Aorta (tissue), 5 donors: Measurements from ENCODE around the gene SMU1. TPM values are rescaled to one million over a fixed set of nuclear protein-coding genes. Genes with fewer than 3 reads are reported as not detected.

Experiments used
- ATAC-seq: fragments of 200-7000 bp; cut with Tn5 transposase; one replicate; pipeline ENCODE4 v1.9.1; 2022; ENCODE audit warnings: moderate library complexity; ENCODE audit not compliant: low FRiP score
- DNase-seq, 2 donors: peaks; one replicate each; pipeline ENCODE4 v3.0.0-alpha.2; 2020
- H3K27ac ChIP-seq, 2 donors: one replicate each; pipeline ENCODE4 v1.5.1; 2013; ENCODE audit warnings: low read length in 2 of 2, mild to moderate bottlenecking in 2 of 2, moderate library complexity in 2 of 2, control low read depth in 1 of 2, inconsistent platforms in 1 of 2, low read depth in 1 of 2
- H3K27me3 ChIP-seq, 2 donors: one replicate each; pipeline ENCODE4 v1.6.1; 2013; ENCODE audit warnings: control low read depth in 1 of 2, low read length in 1 of 2, mild to moderate bottlenecking in 1 of 2, moderate library complexity in 1 of 2; ENCODE audit not compliant: insufficient read depth in 2 of 2, control insufficient read depth in 1 of 2
- H3K36me3 ChIP-seq, 2 donors: one replicate each; pipeline ENCODE4 v1.6.1; 2013; ENCODE audit warnings: control low read depth in 1 of 2, low read length in 1 of 2, mild to moderate bottlenecking in 1 of 2; ENCODE audit not compliant: insufficient read depth in 2 of 2, control insufficient read depth in 1 of 2
- H3K4me1 ChIP-seq, 2 donors: one replicate each; pipeline ENCODE4 v1.6.1; 2013; ENCODE audit warnings: low read length in 2 of 2, control low read depth in 1 of 2, mild to moderate bottlenecking in 1 of 2, moderate library complexity in 1 of 2; ENCODE audit not compliant: insufficient read depth in 2 of 2, control insufficient read depth in 1 of 2
- H3K4me3 ChIP-seq, 2 donors: one replicate each; pipeline ENCODE4 v1.5.1; 2013; ENCODE audit warnings: low read length in 2 of 2, control low read depth in 1 of 2, mild to moderate bottlenecking in 1 of 2
- H3K9me3 ChIP-seq: one replicate; pipeline ENCODE4 v1.6.1; 2013; ENCODE audit warnings: mild to moderate bottlenecking, low read length; ENCODE audit not compliant: control insufficient read depth
- WGBS, 2 donors: extraction: QIAGEN DNeasy Blood & Tissue Kit; methylation state at CpG; one replicate each; pipeline ENCODE4 v1.1.7; 2013; 5-methylcytosine and 5-hydroxymethylcytosine counted together
- intact Hi-C, 2 donors: fragments of 100-400 bp; cut with DNase I; formaldehyde crosslinking; loops; one replicate each; pipeline versions ENCODE4 v1.14.2 to v1.15.0; 2022
- polyA plus RNA-seq, 2 donors: library from polyadenylated mRNA; stranded (reverse); fragments of 200-250 nt; gene quantifications; one replicate each; pipeline ENCODE4 v1.2.3, GENCODE V29; 2013
- total RNA-seq, 2 donors: library from RNA; stranded (reverse); fragmentation: NEBNext Ultra II Directional; extraction: Animal tissue kit (Norgen Biotek cat#: 25700); gene quantifications; one replicate each; pipeline ENCODE4 v1.2.1, GENCODE V29; 2021
- donor health status: healthy with polysubstance abuse.
- donor health status: Bipolar disorder and iron deficiency.
- donor health status: DM: no; HTN: no; CAD: no.
- donor health status: DM: no; HTN: no; CAD: no.
- donor health status: DM: yes; HTN: yes; CAD: no.

SMU1 gene
- total and polyA plus RNA-seq, 4 donors: 8.3 to 18.7 (median 12.1) TPM

DNA sequence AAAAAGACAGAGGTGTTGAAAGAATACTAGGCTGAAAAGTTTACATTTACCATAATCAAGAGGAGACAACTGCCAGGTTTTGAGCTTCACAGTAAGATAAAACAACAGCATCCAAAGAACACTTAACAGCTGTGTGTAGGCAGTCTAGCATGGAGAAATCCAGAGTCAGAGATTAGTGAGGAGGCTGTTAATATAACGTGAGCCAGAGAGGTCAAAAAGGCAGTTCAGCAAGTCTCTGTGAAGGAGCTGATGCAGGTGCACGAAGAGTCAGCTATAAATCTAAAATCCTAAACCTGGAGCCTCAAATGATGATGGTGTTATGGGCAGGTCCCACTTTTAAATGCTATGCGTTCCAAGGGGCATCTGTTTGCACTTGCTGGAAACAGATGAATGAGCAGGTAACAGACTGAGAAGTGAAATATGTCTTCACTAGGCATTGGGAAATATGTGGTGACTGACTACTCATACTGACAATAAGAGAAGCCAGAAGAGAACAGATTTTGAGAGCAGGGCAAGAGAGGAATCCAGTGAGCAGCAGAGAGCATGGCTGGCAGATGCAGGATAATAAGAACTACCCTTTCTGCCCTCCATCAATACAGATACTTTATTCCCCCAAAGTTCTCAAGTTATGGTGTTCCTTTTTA, 83.8 kb downstream of the SMU1 start:
- DNase-seq (no peak), ATAC-seq (no peak)
- WGBS, 2 donors: 70 to 80% methylated on average over 3 of the region's 3 CpGs
- Histone ChIP-seq H3K4me3 (no peak overlapping the region), H3K27me3 (no peaks in the 10 kb centered on the region), H3K36me3 (peaks cover 0 to 6% of the 10 kb centered on the region in 2 donors), H3K27ac (no peak overlapping the region), H3K4me1 (no peaks in the 10 kb centered on the region), H3K9me3 (no peaks in the 10 kb centered on the region)
- intact Hi-C loops: no loop called here

- 57 to 61% methylated on average over 6 of the region's 6 CpGs for WGBS, 2 donors
- Histone ChIP-seq H3K4me1 (no peaks in the 10 kb centered on the region), H3K4me3 (no peak overlapping the region), H3K27me3 (no peaks in the 10 kb centered on the region), H3K27ac (no peak overlapping the region), H3K36me3 (peaks cover 0 to 11% of the 10 kb centered on the region in 2 donors), H3K9me3 (no peaks in the 10 kb centered on the region)
- no peak for DNase-seq
- intact Hi-C loops: no loop called here
- ATAC-seq: no peak
Observed at GRCh38 chr9:32991897-32992594, 84.4 kb downstream of the SMU1 start.

Other genes with a start within 250 kb of the SMU1 start
- gene APTX, start 75.0 kb downstream of the SMU1 start, total RNA-seq: 10 to 100 TPM; 20.8 to 24.1 TPM
- 10 to 100 TPM; 32.0 to 34.9 TPM for gene APTX, start 75.0 kb downstream of the SMU1 start, polyA plus RNA-seq
- gene DNAJA1, start 51.4 kb downstream of the SMU1 start, total RNA-seq: 100 to 1,000 TPM in 1 of 2 donors, 10 to 100 TPM in 1; 89.8 to 101 TPM
- 10 to 100 TPM; 39.5 to 78.1 TPM for gene DNAJA1, start 51.4 kb downstream of the SMU1 start, polyA plus RNA-seq
- 10 to 100 TPM; 74.5 to 95.6 TPM for gene B4GALT1, start 90.7 kb upstream of the SMU1 start, total RNA-seq
- 10 to 100 TPM; 15.2 to 36.0 TPM for gene B4GALT1, start 90.7 kb upstream of the SMU1 start, polyA plus RNA-seq
- not detected for gene SPINK4, start 163.5 kb upstream of the SMU1 start, total RNA-seq
- 100 to 1,000 TPM in 1 of 2 donors, not detected in 1; 129 TPM for gene SPINK4, start 163.5 kb upstream of the SMU1 start, polyA plus RNA-seq
- 10 to 100 TPM; 60.4 to 82.0 TPM for gene BAG1, start 188.0 kb upstream of the SMU1 start, total RNA-seq
- gene BAG1, start 188.0 kb upstream of the SMU1 start, polyA plus RNA-seq: 100 to 1,000 TPM; 104 to 190 TPM
- 10 to 100 TPM; 53.1 to 59.0 TPM for gene CHMP5, start 188.4 kb upstream of the SMU1 start, total RNA-seq
- 100 to 1,000 TPM in 1 of 2 donors, 10 to 100 TPM in 1; 71.1 to 141 TPM for gene CHMP5, start 188.4 kb upstream of the SMU1 start, polyA plus RNA-seq
- gene NFX1, start 213.8 kb upstream of the SMU1 start, total RNA-seq: 10 to 100 TPM; 35.8 to 38.3 TPM
- 10 to 100 TPM; 21.4 to 23.5 TPM for gene NFX1, start 213.8 kb upstream of the SMU1 start, polyA plus RNA-seq